Activated CD4-positive, alpha-beta T cell treated with anti-CD3 and anti-CD28 coated beads for 4 hours (primary cell): ENCODE measurements around the gene SLC5A10.

Experiments
- DNase-seq, 2 donors: peaks; one replicate each; pipeline ENCODE4 v3.0.0-alpha.2; 2020

The SLC5A10 gene

GRCh38 chr17:18965530-18966236 is 13.7 kb downstream of the SLC5A10 start:
- no peak for DNase-seq

- DNase-seq = no peak
Observed at GRCh38 chr17:18966831-18967624, 15.1 kb downstream of the SLC5A10 start.

GRCh38 chr17:18967916-18968315 is 16.0 kb downstream of the SLC5A10 start:
- DNase-seq = no peak

GRCh38 chr17:18968345-18968744 is 16.4 kb downstream of the SLC5A10 start:
- no peak for DNase-seq

- DNase-seq = no peak
Observed at GRCh38 chr17:18968945-18969887, 17.3 kb downstream of the SLC5A10 start.

GRCh38 chr17:18970582-18971480 is 18.9 kb downstream of the SLC5A10 start:
- no peak for DNase-seq

GRCh38 chr17:18971801-18972200 is 19.8 kb downstream of the SLC5A10 start:
- no peak for DNase-seq

- DNase-seq = peak; percentile 20 to 29
Observed at GRCh38 chr17:18974407-18975149, 22.6 kb downstream of the SLC5A10 start.

GRCh38 chr17:18975597-18975996 is 23.6 kb downstream of the SLC5A10 start:
- DNase-seq = no peak

- no peak for DNase-seq
Observed at GRCh38 chr17:18976201-18976600, 24.2 kb downstream of the SLC5A10 start.

- no peak for DNase-seq
Observed at GRCh38 chr17:18977021-18977420, 25.1 kb downstream of the SLC5A10 start.

- no peak for DNase-seq
Observed at GRCh38 chr17:18977646-18978045, 25.7 kb downstream of the SLC5A10 start.

- no peak for DNase-seq
Observed at GRCh38 chr17:18978050-18978449, 26.1 kb downstream of the SLC5A10 start.

GRCh38 chr17:18978655-18979054 is 26.7 kb downstream of the SLC5A10 start:
- no peak for DNase-seq

GRCh38 chr17:18980682-18981334 is 28.8 kb downstream of the SLC5A10 start:
- DNase-seq = no peak

- no peak for DNase-seq
Observed at GRCh38 chr17:18981335-18981641, 29.3 kb downstream of the SLC5A10 start.

- DNase-seq = no peak
Observed at GRCh38 chr17:18981642-18982424, 29.9 kb downstream of the SLC5A10 start.

- no peak for DNase-seq
Observed at GRCh38 chr17:18984273-18985114, 32.5 kb downstream of the SLC5A10 start.

- DNase-seq = no peak
Observed at GRCh38 chr17:18985475-18985874, 33.5 kb downstream of the SLC5A10 start.
